Measurements from ENCODE around the gene VWA5B1. TPM values are rescaled to one million over a fixed set of nuclear protein-coding genes. Genes with fewer than 3 reads are reported as not detected.

VWA5B1 gene
- total RNA-seq, 1 donor from 2014 or later, result not detected

GRCh38 chr1:20400341-20401177 is 109.9 kb downstream of the VWA5B1 start:
- intact Hi-C loops (cut with DNase I), result no loop called here

GRCh38 chr1:20401405-20402010 is 110.8 kb downstream of the VWA5B1 start:
- no peak for DNase-seq (ENCODE audit: low spot score)
- intact Hi-C loops (cut with DNase I), result no loop called here
- ATAC-seq, result no peak

More at GRCh38 chr1:20400341-20401177, 109.9 kb downstream of the VWA5B1 start:
- ATAC-seq (no peak), DNase-seq (ENCODE audit: low spot score) (no peak)

- intact Hi-C loops (cut with DNase I), result no loop called here
- ATAC-seq (no peak), DNase-seq (ENCODE audit: low spot score) (no peak)
These were observed 112.1 kb downstream of the VWA5B1 start for GRCh38 chr1:20402585-20403422.

- DNase-seq (ENCODE audit: low spot score), result no peak
- intact Hi-C loops (cut with DNase I), result no loop called here
- ATAC-seq, result no peak
These were observed 112.9 kb downstream of the VWA5B1 start for GRCh38 chr1:20403423-20404145.

- ATAC-seq (no peak), DNase-seq (ENCODE audit: low spot score) (no peak)
- intact Hi-C loops (cut with DNase I), result no loop called here
These were observed 113.8 kb downstream of the VWA5B1 start for GRCh38 chr1:20404466-20404865.

Other genes with a start within 250 kb of the VWA5B1 start
- 1.3 TPM for gene PLA2G5, start 220.7 kb upstream of the VWA5B1 start, total RNA-seq
- not detected for gene PLA2G2D, start 171.3 kb upstream of the VWA5B1 start, total RNA-seq
- not detected for gene PLA2G2F, start 151.6 kb upstream of the VWA5B1 start, total RNA-seq
- gene UBXN10, start 104.8 kb upstream of the VWA5B1 start, total RNA-seq, result 0.13 TPM
- 0.36 TPM for gene PLA2G2C, start 104.4 kb upstream of the VWA5B1 start, total RNA-seq
- 8.2 TPM for gene CAMK2N1, start 195.3 kb downstream of the VWA5B1 start, total RNA-seq
- gene MUL1, start 217.3 kb downstream of the VWA5B1 start, total RNA-seq, result 20.6 TPM